Lower leg skin (tissue), 4 donors: ENCODE data around the gene NTRK2. TPM values are rescaled to one million over a fixed set of nuclear protein-coding genes. Genes with fewer than 3 reads are reported as not detected.

Experiments used
- DNase-seq, 2 donors: peaks; one replicate each; pipeline ENCODE4 v3.0.0-alpha.2; 2019; ENCODE audit warnings: low spot score in 2 of 2
- H3K4me3 ChIP-seq: fragments of 200-600 bp; sonication (generic); 2 replicates; pipeline ENCODE4 v1.5.1; 2017; ENCODE audit warnings: mild to moderate bottlenecking, low read depth; ENCODE audit not compliant: poor library complexity, severe bottlenecking
- CTCF ChIP-seq, 3 donors: fragments of 450-650 bp; IDR thresholded peaks; one replicate each; pipeline ENCODE4 v1.5.1; 2016; ENCODE audit warnings: antibody characterized with exemption in 3 of 3, mild to moderate bottlenecking in 3 of 3, moderate library complexity in 2 of 3
- POLR2A ChIP-seq, 2 donors: fragments of 450-650 bp; IDR thresholded peaks; one replicate each; pipeline ENCODE4 v1.6.1; 2016 to 2017; ENCODE audit warnings: antibody characterized with exemption in 2 of 2, mild to moderate bottlenecking in 1 of 2, moderate library complexity in 1 of 2
- WGBS, 2 donors: methylation state at CpG; one replicate each; pipeline ENCODE4 v1.1.5; 2018; 5-methylcytosine and 5-hydroxymethylcytosine counted together
- intact Hi-C: fragments of 100-400 bp; cut with DNase I; formaldehyde crosslinking; loops from one replicate; pipeline ENCODE4 v1.15.0; 2023; ENCODE audit warnings: low total_unique reads
- total RNA-seq, 4 donors: library from RNA; depleted of rRNA; stranded (reverse); fragments of >200 nt; gene quantifications; one replicate each; pipeline ENCODE4 v1.1.0, GENCODE V29; 2016

Gene NTRK2
- total RNA-seq, result 10 to 100 TPM in 2 of 4 donors, 1 to 10 TPM in 2; 6.2 to 16.3 (median 10.3) TPM

DNA sequence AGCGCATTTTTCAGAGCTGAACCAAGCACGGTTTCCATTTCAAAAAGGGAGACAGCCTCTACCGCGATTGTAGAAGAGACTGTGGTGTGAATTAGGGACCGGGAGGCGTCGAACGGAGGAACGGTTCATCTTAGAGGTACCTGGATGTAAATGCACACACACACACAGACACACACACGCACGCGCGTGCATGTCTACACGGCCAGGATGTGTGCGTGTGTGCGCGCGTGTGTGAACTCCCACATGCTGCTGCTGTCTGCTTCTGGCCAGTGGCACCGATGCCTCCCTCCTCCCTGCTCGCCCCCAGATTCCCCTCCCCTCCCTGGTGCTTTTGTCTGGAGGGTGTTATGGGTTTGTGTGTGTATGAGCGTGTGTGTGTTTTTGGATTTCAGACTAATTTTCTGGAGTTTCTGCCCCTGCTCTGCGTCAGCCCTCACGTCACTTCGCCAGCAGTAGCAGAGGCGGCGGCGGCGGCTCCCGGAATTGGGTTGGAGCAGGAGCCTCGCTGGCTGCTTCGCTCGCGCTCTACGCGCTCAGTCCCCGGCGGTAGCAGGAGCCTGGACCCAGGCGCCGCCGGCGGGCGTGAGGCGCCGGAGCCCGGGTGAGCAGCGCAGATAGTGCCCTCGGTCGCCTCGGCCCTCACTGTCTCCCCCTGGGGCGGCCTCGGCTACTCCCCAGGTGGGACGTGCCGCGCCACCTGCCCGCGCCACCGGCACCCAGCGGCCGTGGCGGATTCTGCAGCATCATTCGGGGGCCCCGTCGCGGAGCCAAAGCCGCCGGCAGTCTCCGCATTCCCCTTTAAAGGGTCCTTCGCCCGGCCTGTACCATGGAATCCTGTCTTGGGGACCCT is at the start of gene NTRK2:
NTRK2 (plus strand) TSS at position 442 of the 850 bp plus-strand sequence. CDS start 1,020 bp downstream, outside the sequence.
- 0 to 1% methylated on average over 41 to 69 of the region's 69 CpGs for WGBS, 2 donors

GRCh38 chr9:84620338-84620737 is 49.2 kb upstream of the NTRK2 start:
- DNase-seq, result no peak
- intact Hi-C loops, result no loop called here
- 72 to 73% methylated on average over 2 of the region's 2 CpGs for WGBS, 2 donors
- H3K4me3 ChIP-seq, result no peak overlapping the region
- no peak for TF ChIP-seq CTCF (IDR thresholded peaks at IDR 0.05)
- TF ChIP-seq POLR2A (IDR thresholded peaks at IDR 0.05), result no peak

More for the DNA sequence above, at the start of gene NTRK2:
- intact Hi-C loops, result no loop called here
- H3K4me3 ChIP-seq, result peak within 1 kb of the TSS; percentile 26
- peak in 1 of 2 donors; percentile 89 for DNase-seq
- TF ChIP-seq POLR2A (IDR thresholded peaks at IDR 0.05), result no peak
- no peak for TF ChIP-seq CTCF (IDR thresholded peaks at IDR 0.05)

- no peak overlapping the region for H3K4me3 ChIP-seq
- TF ChIP-seq CTCF (IDR thresholded peaks at IDR 0.05) (no peak), POLR2A (IDR thresholded peaks at IDR 0.05) (no peak)
- DNase-seq, result no peak
- WGBS, 2 donors, result 93 to 98% methylated on average over 2 of the region's 2 CpGs
- intact Hi-C loops, result no loop called here
Measured at GRCh38 chr9:84621811-84622210, 47.7 kb upstream of the NTRK2 start.

GRCh38 chr9:84622981-84623380 is 46.5 kb upstream of the NTRK2 start:
- intact Hi-C loops, result no loop called here
- TF ChIP-seq CTCF (IDR thresholded peaks at IDR 0.05), result no peak
- no peak for DNase-seq
- H3K4me3 ChIP-seq, result no peak overlapping the region
- WGBS, 2 donors, result 88 to 91% methylated on average over 7 of the region's 7 CpGs

- no peak overlapping the region for H3K4me3 ChIP-seq
- no peak for TF ChIP-seq CTCF (IDR thresholded peaks at IDR 0.05)
- no peak for TF ChIP-seq POLR2A (IDR thresholded peaks at IDR 0.05)
- intact Hi-C loops, result no loop called here
- 47 to 58% methylated on average over 1 of the region's 1 CpG for WGBS, 2 donors
- no peak for DNase-seq
Measured at GRCh38 chr9:84636436-84636835, 33.1 kb upstream of the NTRK2 start.
